Karpas-422 (cell line): Measurements from ENCODE around the gene ADAM15. TPM values are rescaled to one million over a fixed set of nuclear protein-coding genes. Genes with fewer than 3 reads are reported as not detected.

Experiments
- DNase-seq: peaks from one replicate; pipeline ENCODE4 v3.0.0-alpha.2; 2015
- H2AFZ ChIP-seq: fragments of 200-600 bp; sonication (generic); 2 replicates; pipeline ENCODE4 v1.6.1; 2014; ENCODE audit warnings: antibody characterized with exemption, low read length, mixed read lengths
- H3K27ac ChIP-seq: fragments of 200-600 bp; sonication (generic); 2 replicates; pipeline ENCODE4 v1.5.1; 2014; ENCODE audit warnings: mild to moderate bottlenecking, low read length, moderate library complexity
- H3K27me3 ChIP-seq: fragments of 200-600 bp; sonication (generic); 2 replicates; pipeline ENCODE4 v1.6.1; 2014; ENCODE audit warnings: low read length, mixed read lengths
- H3K36me3 ChIP-seq: fragments of 200-600 bp; sonication (generic); 2 replicates; pipeline ENCODE4 v1.6.1; 2014; ENCODE audit warnings: low read length, mixed read lengths; ENCODE audit not compliant: insufficient read depth
- H3K4me1 ChIP-seq: fragments of 200-600 bp; sonication (generic); 2 replicates; pipeline ENCODE4 v1.6.1; 2014; ENCODE audit warnings: mild to moderate bottlenecking, low read length, mixed read lengths
- H3K4me2 ChIP-seq: fragments of 200-600 bp; sonication (generic); 2 replicates; pipeline ENCODE4 v1.6.1; 2014; ENCODE audit warnings: low read length, low read depth, mild to moderate bottlenecking; ENCODE audit not compliant: poor library complexity, severe bottlenecking
- H3K4me3 ChIP-seq: fragments of 200-600 bp; sonication (generic); 2 replicates; pipeline ENCODE4 v1.5.1; 2014; ENCODE audit warnings: mild to moderate bottlenecking, antibody characterized with exemption, low read length, mixed read lengths
- H3K79me2 ChIP-seq: fragments of 200-600 bp; sonication (generic); 2 replicates; pipeline ENCODE4 v1.6.1; 2014; ENCODE audit warnings: mild to moderate bottlenecking, low read length, mixed read lengths
- H3K9ac ChIP-seq: fragments of 200-600 bp; sonication (generic); 2 replicates; pipeline ENCODE4 v1.6.0; 2014; ENCODE audit warnings: low read length
- H3K9me2 ChIP-seq: fragments of 200-600 bp; sonication (generic), shearing (Covaris generic); replicated peaks from 2 replicates; pipeline ENCODE4 v1.6.0; 2014; ENCODE audit warnings: mild to moderate bottlenecking, low read length, moderate library complexity; ENCODE audit not compliant: insufficient read depth
- H3K9me3 ChIP-seq: fragments of 300-700, 200-600 bp; sonication (generic); 2 replicates; pipeline ENCODE4 v1.6.1; 2014; ENCODE audit warnings: low read length, mixed read lengths
- H4K20me1 ChIP-seq: fragments of 200-600 bp; sonication (generic); 2 replicates; pipeline ENCODE4 v1.6.1; 2014; ENCODE audit warnings: mild to moderate bottlenecking, antibody characterized with exemption, low read length, low read depth; ENCODE audit not compliant: insufficient read depth
- total RNA-seq: library from RNA; depleted of rRNA; stranded (reverse); fragments of >200 nt; shearing (Covaris generic); gene quantifications from 2 replicates; pipeline ENCODE4 v1.2.3, GENCODE V29; 2014; ENCODE audit warnings: low replicate concordance; rRNA removed

Gene ADAM15, protein sequence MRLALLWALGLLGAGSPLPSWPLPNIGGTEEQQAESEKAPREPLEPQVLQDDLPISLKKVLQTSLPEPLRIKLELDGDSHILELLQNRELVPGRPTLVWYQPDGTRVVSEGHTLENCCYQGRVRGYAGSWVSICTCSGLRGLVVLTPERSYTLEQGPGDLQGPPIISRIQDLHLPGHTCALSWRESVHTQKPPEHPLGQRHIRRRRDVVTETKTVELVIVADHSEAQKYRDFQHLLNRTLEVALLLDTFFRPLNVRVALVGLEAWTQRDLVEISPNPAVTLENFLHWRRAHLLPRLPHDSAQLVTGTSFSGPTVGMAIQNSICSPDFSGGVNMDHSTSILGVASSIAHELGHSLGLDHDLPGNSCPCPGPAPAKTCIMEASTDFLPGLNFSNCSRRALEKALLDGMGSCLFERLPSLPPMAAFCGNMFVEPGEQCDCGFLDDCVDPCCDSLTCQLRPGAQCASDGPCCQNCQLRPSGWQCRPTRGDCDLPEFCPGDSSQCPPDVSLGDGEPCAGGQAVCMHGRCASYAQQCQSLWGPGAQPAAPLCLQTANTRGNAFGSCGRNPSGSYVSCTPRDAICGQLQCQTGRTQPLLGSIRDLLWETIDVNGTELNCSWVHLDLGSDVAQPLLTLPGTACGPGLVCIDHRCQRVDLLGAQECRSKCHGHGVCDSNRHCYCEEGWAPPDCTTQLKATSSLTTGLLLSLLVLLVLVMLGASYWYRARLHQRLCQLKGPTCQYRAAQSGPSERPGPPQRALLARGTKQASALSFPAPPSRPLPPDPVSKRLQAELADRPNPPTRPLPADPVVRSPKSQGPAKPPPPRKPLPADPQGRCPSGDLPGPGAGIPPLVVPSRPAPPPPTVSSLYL
- total RNA-seq, result 33.6 and 50.0 TPM in 2 replicates

DNA sequence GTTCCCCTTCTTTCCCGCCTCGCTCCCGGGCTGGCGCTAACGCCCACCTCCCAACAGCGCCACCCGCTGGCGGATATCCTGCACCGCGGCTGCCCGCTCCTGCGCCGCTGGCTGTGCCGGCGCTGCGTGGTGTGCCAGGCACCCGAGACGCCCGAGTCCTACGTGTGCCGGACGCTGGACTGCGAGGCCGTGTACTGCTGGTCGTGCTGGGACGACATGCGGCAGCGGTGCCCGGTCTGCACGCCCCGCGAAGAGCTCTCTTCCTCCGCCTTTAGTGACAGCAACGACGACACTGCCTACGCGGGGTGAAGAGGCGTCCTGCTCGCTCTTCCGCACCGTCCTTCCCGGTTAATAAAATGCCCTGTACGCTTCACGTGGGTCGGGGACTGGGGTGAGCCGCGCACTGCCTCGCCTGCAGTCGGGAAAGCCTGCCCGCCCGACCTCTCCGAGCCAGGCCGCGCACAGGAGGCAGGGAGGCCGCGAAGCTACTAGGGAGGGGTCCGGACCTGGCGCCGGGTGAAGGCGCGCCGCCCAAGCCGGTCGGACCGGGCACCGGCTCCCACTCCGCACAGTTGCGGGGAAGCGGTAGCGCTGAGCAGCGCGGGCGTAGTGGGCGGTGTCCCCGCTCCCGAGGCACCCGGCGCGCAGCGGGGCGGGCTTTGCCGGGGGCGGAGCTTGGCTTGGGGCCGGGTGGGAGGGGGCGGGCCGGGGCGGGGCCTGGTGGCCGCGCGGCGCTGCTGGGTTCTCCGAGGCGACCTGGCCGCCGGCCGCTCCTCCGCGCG, at the start of gene ADAM15:
Gene ADAM15 (plus strand): TSS at position 757 of the 782 bp plus-strand sequence. CDS start 71 bp downstream, outside the sequence.
- H3K27me3 ChIP-seq, result no peaks in the 10 kb centered on the region
- H3K36me3 ChIP-seq, result 0 out of 2 replicates have a peak, but pooled peaks cover 3% of the 10 kb centered on the region
- peak within 1 kb of the TSS; percentile 38 for H3K27ac ChIP-seq
- peak; percentile 94 for DNase-seq
- H3K9me2 ChIP-seq, result no peaks in the 10 kb centered on the region
- peaks cover 24% of the 10 kb centered on the region for H3K79me2 ChIP-seq
- H3K4me1 ChIP-seq, result peaks cover 26% of the 10 kb centered on the region
- H4K20me1 ChIP-seq, result no peaks in the 10 kb centered on the region
- H3K4me3 ChIP-seq, result peak within 1 kb of the TSS; percentile 100
- peak within 1 kb of the TSS; percentile 91 for H3K4me2 ChIP-seq
- H3K9me3 ChIP-seq, result no peaks in the 10 kb centered on the region
- peak within 1 kb of the TSS; percentile 92 for H2AFZ ChIP-seq
- peak within 1 kb of the TSS; percentile 98 for H3K9ac ChIP-seq

- peaks cover 22% of the 10 kb centered on the region for H3K79me2 ChIP-seq
- H3K4me3 ChIP-seq, result peak overlapping the region; percentile 70
- no peak for DNase-seq
- peak overlapping the region; percentile 96 for H3K4me2 ChIP-seq
- H3K9ac ChIP-seq, result peak overlapping the region; percentile 88
- peaks cover 59% of the 10 kb centered on the region for H3K4me1 ChIP-seq
- no peaks in the 10 kb centered on the region for H3K9me3 ChIP-seq
- no peaks in the 10 kb centered on the region for H3K36me3 ChIP-seq
- no peaks in the 10 kb centered on the region for H3K27me3 ChIP-seq
- H4K20me1 ChIP-seq, result no peaks in the 10 kb centered on the region
- H3K9me2 ChIP-seq, result no peaks in the 10 kb centered on the region
- H2AFZ ChIP-seq, result 0 out of 2 replicates have a peak overlapping the region, but pooled peaks have one; percentile 8
- peak overlapping the region; percentile 88 for H3K27ac ChIP-seq
Observed at GRCh38 chr1:155001425-155001674, 49.8 kb upstream of the ADAM15 start.

- H3K4me3 ChIP-seq, result peak overlapping the region; percentile 70
- peak overlapping the region; percentile 88 for H3K9ac ChIP-seq
- no peaks in the 10 kb centered on the region for H3K36me3 ChIP-seq
- peaks cover 65% of the 10 kb centered on the region for H3K4me1 ChIP-seq
- peak; percentile 99 for DNase-seq
- H3K4me2 ChIP-seq, result peak overlapping the region; percentile 96
- H3K9me2 ChIP-seq, result no peaks in the 10 kb centered on the region
- H3K27me3 ChIP-seq, result no peaks in the 10 kb centered on the region
- H3K79me2 ChIP-seq, result peaks cover 22% of the 10 kb centered on the region
- no peaks in the 10 kb centered on the region for H3K9me3 ChIP-seq
- 0 out of 2 replicates have a peak overlapping the region, but pooled peaks have one; percentile 8 for H2AFZ ChIP-seq
- H3K27ac ChIP-seq, result peak overlapping the region; percentile 88
- H4K20me1 ChIP-seq, result no peaks in the 10 kb centered on the region
Observed at GRCh38 chr1:155001675-155002463, 49.2 kb upstream of the ADAM15 start.

DNA sequence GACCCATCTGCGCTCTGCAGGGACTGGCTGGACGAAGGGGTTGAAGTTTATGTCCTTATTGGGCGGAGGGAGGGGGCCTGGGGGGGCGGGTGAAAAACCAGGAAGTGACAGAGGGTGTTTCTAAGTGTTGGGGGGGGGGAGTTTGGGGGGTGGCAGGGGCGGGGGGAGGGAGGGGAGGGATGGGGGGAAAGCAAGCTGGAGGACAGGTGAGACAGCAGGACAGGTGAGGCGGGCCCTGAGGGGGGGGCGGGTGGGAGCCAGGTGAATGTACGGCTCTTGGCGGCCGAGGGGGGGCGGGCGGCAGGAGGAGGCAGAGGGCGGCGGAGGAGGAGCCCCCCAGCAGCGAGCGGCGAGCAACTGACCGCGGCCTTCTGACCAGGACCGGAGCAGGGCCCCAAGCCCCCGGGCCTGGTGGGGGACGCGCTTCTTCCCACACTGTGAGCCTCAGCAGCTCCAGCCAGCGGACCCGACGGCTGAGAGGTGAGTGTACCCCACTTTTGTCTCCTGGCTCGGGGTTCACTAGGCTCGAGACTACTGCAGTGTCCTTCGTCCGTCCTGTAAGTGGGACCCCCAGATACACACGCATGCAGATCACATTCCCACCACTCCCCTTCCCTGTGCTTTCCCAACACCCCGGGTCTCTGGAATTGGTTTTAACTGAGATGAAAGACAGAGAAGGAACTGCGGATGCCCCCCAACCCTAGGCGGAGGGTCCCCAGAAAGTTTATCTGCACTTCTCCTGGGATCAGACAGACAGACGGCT, 48.5 kb upstream of the ADAM15 start, which contains the start of gene ZBTB7B:
Gene ZBTB7B (plus strand): TSS at position 339 of the 763 bp plus-strand sequence. CDS start 11,859 bp downstream, outside the sequence.
- no peaks in the 10 kb centered on the region for H3K36me3 ChIP-seq
- peak; percentile 66 for DNase-seq
- peak within 1 kb of the TSS; percentile 93 for H3K9ac ChIP-seq
- H3K79me2 ChIP-seq, result peaks cover 28% of the 10 kb centered on the region
- H3K27me3 ChIP-seq, result no peaks in the 10 kb centered on the region
- peak within 1 kb of the TSS; percentile 87 for H3K4me3 ChIP-seq
- peak within 1 kb of the TSS; percentile 97 for H3K4me2 ChIP-seq
- no peak within 1 kb of the TSS for H2AFZ ChIP-seq
- no peaks in the 10 kb centered on the region for H4K20me1 ChIP-seq
- no peaks in the 10 kb centered on the region for H3K9me3 ChIP-seq
- peaks cover 68% of the 10 kb centered on the region for H3K4me1 ChIP-seq
- H3K27ac ChIP-seq, result peak within 1 kb of the TSS; percentile 96
- no peaks in the 10 kb centered on the region for H3K9me2 ChIP-seq

DNA sequence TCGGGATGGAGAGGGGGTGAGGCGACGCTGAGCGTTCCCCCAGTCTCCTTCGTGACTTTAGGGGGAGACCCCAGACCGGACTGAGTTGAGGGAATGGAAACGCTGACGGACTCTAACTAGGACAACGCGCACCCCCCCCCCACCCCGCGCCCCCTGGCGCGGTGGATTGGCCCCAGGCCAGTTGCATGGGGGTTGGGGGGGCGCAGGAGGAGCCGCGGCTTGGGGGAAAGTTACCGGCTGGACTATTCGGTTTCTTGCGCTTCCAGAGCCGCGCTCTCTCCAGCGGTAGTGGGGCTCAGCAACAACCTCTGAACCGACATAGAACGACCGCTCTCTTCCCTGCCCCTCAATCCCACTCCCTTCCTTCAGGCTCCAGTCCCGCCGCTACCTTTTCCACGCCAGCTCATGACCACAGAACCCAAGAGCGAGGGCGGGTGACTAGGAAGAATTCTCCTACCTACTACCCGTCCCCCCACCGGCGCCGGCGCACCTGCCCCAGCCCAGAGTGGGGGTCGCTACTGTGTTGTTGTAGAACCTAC, 47.8 kb upstream of the ADAM15 start:
- H3K9me3 ChIP-seq, result no peaks in the 10 kb centered on the region
- peaks cover 31% of the 10 kb centered on the region for H3K79me2 ChIP-seq
- peak overlapping the region; percentile 96 for H3K27ac ChIP-seq
- no peak overlapping the region for H2AFZ ChIP-seq
- no peaks in the 10 kb centered on the region for H3K27me3 ChIP-seq
- peak overlapping the region; percentile 93 for H3K9ac ChIP-seq
- peak overlapping the region; percentile 87 for H3K4me3 ChIP-seq
- peaks cover 69% of the 10 kb centered on the region for H3K4me1 ChIP-seq
- H4K20me1 ChIP-seq, result no peaks in the 10 kb centered on the region
- DNase-seq, result peak; percentile 69
- no peaks in the 10 kb centered on the region for H3K9me2 ChIP-seq
- H3K4me2 ChIP-seq, result peak overlapping the region; percentile 97
- no peaks in the 10 kb centered on the region for H3K36me3 ChIP-seq

GRCh38 chr1:155003766-155004351, 47.3 kb upstream of the ADAM15 start:
- Histone ChIP-seq H3K27me3 (no peaks in the 10 kb centered on the region), H3K36me3 (no peaks in the 10 kb centered on the region), H3K9me2 (no peaks in the 10 kb centered on the region), H3K9me3 (no peaks in the 10 kb centered on the region), H3K9ac (peak overlapping the region; percentile 93), H3K27ac (peak overlapping the region; percentile 96), H3K4me3 (peak overlapping the region; percentile 87), H3K4me1 (peaks cover 71% of the 10 kb centered on the region), H3K79me2 (peaks cover 34% of the 10 kb centered on the region), H2AFZ (0 out of 2 replicates have a peak overlapping the region, but pooled peaks have one; percentile 59), H4K20me1 (no peaks in the 10 kb centered on the region), H3K4me2 (peak overlapping the region; percentile 97)
- peak; percentile 81 for DNase-seq
